K562 (cell line): ENCODE data around the gene TRIM38. TPM values are rescaled to one million over a fixed set of nuclear protein-coding genes. Genes with fewer than 3 reads are reported as not detected.

Experiments
- BRD9 ChIP-seq: fragments of 450-650 bp; IDR thresholded peaks from 2 replicates; pipeline ENCODE4 v1.6.1; 2018; ENCODE audit warnings: low read depth; ENCODE audit not compliant: partially characterized antibody
- CCNT2 ChIP-seq: IDR thresholded peaks from 2 replicates; pipeline ENCODE4 v1.6.1; 2011; ENCODE audit warnings: borderline replicate concordance, low read depth, mild to moderate bottlenecking, moderate library complexity, mixed read lengths, low read length; ENCODE audit not compliant: insufficient read length; ENCODE audit errors: extremely low read depth
- CREB1 ChIP-seq, 2 experiments: sonication (generic) in 1 of 2; formaldehyde crosslinking in 1 of 2; IDR thresholded peaks; 2 replicates each; pipeline versions ENCODE4 v1.6.1 to v1.8.0; 2012 to 2022; ENCODE audit warnings: inconsistent platforms in 1 of 2, mild to moderate bottlenecking in 1 of 2, missing genetic modification reagents in 1 of 2, moderate library complexity in 1 of 2
- MEF2D ChIP-seq: conservative IDR thresholded peaks from 2 replicates; pipeline ENCODE4 v1.6.1; 2016; ENCODE audit warnings: low read depth, missing genetic modification characterization, missing compliant biosample characterization
- NFE2L1 ChIP-seq: fragments of 450-650 bp; IDR thresholded peaks from 2 replicates; pipeline ENCODE4 v1.6.1; 2016; ENCODE audit warnings: missing genetic modification characterization, low read depth, mild to moderate bottlenecking, missing compliant biosample characterization, moderate library complexity, borderline replicate concordance
- PHTF2 ChIP-seq: fragments of 250-450 bp; sonication (Bioruptor Pico); IDR thresholded peaks from 2 replicates; pipeline ENCODE4 v1.5.0; 2021; ENCODE audit warnings: mild to moderate bottlenecking
- PYGO2 ChIP-seq: fragments of 450-650 bp; IDR thresholded peaks from 2 replicates; pipeline ENCODE4 v1.6.1; 2016; ENCODE audit warnings: mild to moderate bottlenecking, missing genetic modification characterization, moderate library complexity, missing compliant biosample characterization
- SLC30A9 ChIP-seq: fragments of 250-450 bp; sonication (Bioruptor Pico); IDR thresholded peaks from 2 replicates; pipeline ENCODE4 v1.8.0; 2022; ENCODE audit warnings: mild to moderate bottlenecking, moderate library complexity
- ZBTB7A ChIP-seq: IDR thresholded peaks from 2 replicates; pipeline ENCODE4 v1.6.1; 2011; ENCODE audit warnings: low read depth, mild to moderate bottlenecking, low read length, moderate library complexity, borderline replicate concordance; ENCODE audit not compliant: control insufficient read depth
- ZNF318 ChIP-seq, 2 experiments: fragments of 450-650 bp; IDR thresholded peaks; 2 replicates each; pipeline ENCODE4 v1.6.1; 2016; ENCODE audit warnings: mild to moderate bottlenecking in 2 of 2, borderline replicate concordance in 1 of 2, low read depth in 1 of 2, moderate library complexity in 1 of 2
- ZNF764 ChIP-seq: fragments of 250-450 bp; sonication (Bioruptor Pico); IDR thresholded peaks from 2 replicates; pipeline ENCODE4 v1.4.0; 2020; ENCODE audit warnings: low read depth, mild to moderate bottlenecking, moderate library complexity
- polyA plus RNA-seq, 8 experiments: library from polyadenylated mRNA; depleted of rRNA in 4 of 8; stranded (reverse) in 5 of 8; unstranded in 3 of 8; fragments of >200 nt; fragmentation: Nextera tagmentation in 2 of 8; fragmentation: Illumina TruSeq in 1 of 8; extraction: Ambion mirVana in 2 of 8; extraction: Trizol in 1 of 8; gene quantifications; 2 replicates each; pipeline versions ENCODE4 v1.2.1 to v1.2.3, GENCODE V29; 2011 to 2014; ENCODE audit warnings: inconsistent platforms in 1 of 8, missing spikeins in 1 of 8
- total RNA-seq, 7 experiments: library from RNA; depleted of rRNA in 6 of 7; stranded (reverse); fragments of >200 nt in 6 of 7; fragmentation: Illumina TruSeq in 2 of 7; extraction: Trizol in 2 of 7; gene quantifications; 2 replicates each; pipeline versions ENCODE4 v1.2.1 to v1.2.3, GENCODE V29; 2011 to 2021; ENCODE audit warnings: low replicate concordance in 1 of 7
- TF ChIP-seq, protein P1 (sequence below): sonication (generic); formaldehyde crosslinking; IDR thresholded peaks from 2 replicates; pipeline ENCODE4 v1.8.1; 2023; ENCODE audit warnings: mild to moderate bottlenecking, missing genetic modification reagents, moderate library complexity
- TF ChIP-seq, protein P2 (sequence below): fragments of 450-650 bp; formaldehyde crosslinking; IDR thresholded peaks from 2 replicates; pipeline ENCODE4 v1.4.0; 2022; ENCODE audit warnings: missing genetic modification characterization

The TRIM38 gene
- total and polyA plus RNA-seq, 9 of the 15 experiments (the other 6 are each of a cell fraction or from before 2014, with no cell fraction given) = 1.7 to 6.7 (median 6.3) TPM

DNA sequence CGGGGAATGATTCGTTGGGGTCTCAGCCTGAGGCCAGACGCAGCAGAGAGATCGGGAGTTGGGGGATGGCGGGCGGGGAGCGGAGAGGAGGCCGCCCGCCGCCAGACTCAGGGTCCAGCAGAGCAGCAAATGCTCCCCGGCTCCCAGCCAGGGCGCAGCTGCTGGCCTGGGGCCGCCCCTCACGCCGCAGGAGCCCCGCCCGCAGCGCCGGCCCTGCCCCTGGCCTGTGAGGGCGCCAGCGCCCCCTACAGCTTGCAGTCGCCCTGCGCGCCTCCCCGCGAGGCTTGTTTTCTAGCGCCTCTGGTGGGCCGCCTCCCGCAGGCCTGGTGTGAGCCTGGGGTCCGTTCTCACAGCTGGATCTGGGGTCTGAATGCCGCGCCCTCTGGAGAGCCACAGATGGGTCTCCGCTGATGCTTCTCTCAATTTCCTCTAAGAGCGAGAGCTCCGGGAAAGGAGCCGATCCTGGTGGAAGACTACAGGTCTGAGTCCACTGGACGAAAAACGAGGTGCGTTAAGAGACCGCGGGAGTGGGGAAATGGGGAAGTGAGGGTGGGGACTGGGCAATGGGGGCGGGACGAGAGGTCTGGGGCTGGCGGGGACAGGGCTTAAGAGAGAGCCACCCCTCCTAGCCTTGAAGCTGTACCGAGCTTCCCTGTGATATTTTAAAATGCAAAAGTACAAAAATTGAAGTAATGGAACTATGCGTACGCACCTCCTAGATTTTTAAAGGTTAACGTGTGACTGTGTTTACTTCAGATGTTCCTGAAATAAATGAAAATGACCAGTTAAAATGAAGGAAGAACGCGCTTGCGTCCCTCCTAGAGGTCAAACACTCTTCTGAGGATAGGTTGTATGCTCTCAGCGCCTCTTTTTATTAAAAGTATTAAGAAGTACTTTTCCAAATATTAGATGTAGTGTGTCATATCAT, 30.1 kb downstream of the TRIM38 start (continued):
- TF ChIP-seq, protein P1, sequence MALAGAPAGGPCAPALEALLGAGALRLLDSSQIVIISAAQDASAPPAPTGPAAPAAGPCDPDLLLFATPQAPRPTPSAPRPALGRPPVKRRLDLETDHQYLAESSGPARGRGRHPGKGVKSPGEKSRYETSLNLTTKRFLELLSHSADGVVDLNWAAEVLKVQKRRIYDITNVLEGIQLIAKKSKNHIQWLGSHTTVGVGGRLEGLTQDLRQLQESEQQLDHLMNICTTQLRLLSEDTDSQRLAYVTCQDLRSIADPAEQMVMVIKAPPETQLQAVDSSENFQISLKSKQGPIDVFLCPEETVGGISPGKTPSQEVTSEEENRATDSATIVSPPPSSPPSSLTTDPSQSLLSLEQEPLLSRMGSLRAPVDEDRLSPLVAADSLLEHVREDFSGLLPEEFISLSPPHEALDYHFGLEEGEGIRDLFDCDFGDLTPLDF (CRISPR knock-in tag) = peak; percentile 80
- peak; percentile 78 for TF ChIP-seq BRD9
- peak; percentile 31; the same call in 1 of the 2 replicates for TF ChIP-seq CREB1 (IDR thresholded peaks at IDR 0.05)
- TF ChIP-seq CREB1 (CRISPR knock-in tag; IDR thresholded peaks at IDR 0.05) = peak; percentile 74
- TF ChIP-seq ZBTB7A = peak; percentile 100
- 0 out of 2 replicates have a peak, but pooled peaks have one; percentile 37 for TF ChIP-seq PHTF2 (CRISPR knock-in tag)
- no peak for TF ChIP-seq ZNF318 (IDR thresholded peaks at IDR 0.05; ENCODE audit: borderline replicate concordance in 1 of 2, low read depth in 1 of 2)
- peak; percentile 97 for TF ChIP-seq CCNT2
- TF ChIP-seq ZNF764 (CRISPR knock-in tag) = peak; percentile 14; the same call in 1 of the 2 replicates
- no peak for TF ChIP-seq PYGO2 (tag)
- TF ChIP-seq NFE2L1 = no peak
- TF ChIP-seq, protein P2, sequence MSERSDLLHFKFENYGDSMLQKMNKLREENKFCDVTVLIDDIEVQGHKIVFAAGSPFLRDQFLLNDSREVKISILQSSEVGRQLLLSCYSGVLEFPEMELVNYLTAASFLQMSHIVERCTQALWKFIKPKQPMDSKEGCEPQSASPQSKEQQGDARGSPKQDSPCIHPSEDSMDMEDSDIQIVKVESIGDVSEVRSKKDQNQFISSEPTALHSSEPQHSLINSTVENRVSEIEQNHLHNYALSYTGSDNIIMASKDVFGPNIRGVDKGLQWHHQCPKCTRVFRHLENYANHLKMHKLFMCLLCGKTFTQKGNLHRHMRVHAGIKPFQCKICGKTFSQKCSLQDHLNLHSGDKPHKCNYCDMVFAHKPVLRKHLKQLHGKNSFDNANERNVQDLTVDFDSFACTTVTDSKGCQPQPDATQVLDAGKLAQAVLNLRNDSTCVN (CRISPR knock-in tag) = no peak
- 0 out of 2 replicates have a peak, but pooled peaks have one; percentile 49 for TF ChIP-seq MEF2D
- TF ChIP-seq SLC30A9 = no peak
